GM10847 (cell line): Measurements from ENCODE around the gene GPR37L1.

ENCODE experiments used
- POLR2A ChIP-seq: IDR thresholded peaks from 2 replicates; pipeline ENCODE4 v1.6.1; 2011; ENCODE audit not compliant: insufficient read length; ENCODE audit errors: extremely low read depth

GPR37L1 gene

GRCh38 chr1:202156590-202156989 is 33.9 kb downstream of the GPR37L1 start:
- no peak for TF ChIP-seq POLR2A

GRCh38 chr1:202157945-202158344 is 35.2 kb downstream of the GPR37L1 start:
- no peak for TF ChIP-seq POLR2A

DNA sequence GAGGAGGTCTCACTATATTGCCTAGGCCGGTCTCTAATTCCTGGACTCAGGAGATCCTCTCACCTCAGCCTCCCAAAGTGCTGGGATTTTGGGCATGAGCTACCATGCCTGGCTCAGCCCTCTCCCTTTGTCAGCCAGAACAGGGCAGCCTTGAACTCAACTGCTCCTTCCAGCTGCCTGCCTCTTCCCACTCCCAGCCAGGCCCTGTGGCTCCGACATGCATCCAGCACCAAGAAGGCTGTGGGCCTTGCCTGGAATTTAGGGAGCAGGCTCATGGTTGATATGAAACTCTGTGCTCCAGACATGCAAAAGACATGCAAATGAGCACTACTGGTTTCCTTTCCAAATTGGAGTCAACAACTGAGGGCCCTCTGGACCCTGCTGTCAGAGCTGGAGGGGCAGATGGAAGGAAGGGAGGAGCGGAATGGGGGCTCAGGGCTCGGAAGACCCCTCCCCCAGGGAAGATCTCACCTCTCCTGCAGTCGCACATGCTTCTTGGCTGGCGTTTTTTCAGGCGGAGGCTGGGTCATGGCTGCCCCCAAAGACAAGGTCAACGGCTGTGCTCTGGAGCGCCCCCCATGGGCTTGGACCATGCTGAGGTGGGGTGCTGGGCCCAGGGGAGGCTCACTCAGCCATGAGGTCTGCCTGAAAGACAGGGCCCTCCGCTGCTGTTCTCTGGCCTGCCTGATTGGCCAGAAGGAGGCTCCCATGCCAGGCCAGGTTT is 36.3 kb downstream of the GPR37L1 start:
- no peak for TF ChIP-seq POLR2A

- peak; percentile 44 for TF ChIP-seq POLR2A
These were observed 37.0 kb downstream of the GPR37L1 start for GRCh38 chr1:202159534-202160371.

GRCh38 chr1:202160377-202160940 is 37.7 kb downstream of the GPR37L1 start, which contains the start of gene PTPN7:
TSS of gene PTPN7 (minus strand) at chr1:202160602. CDS start at chr1:202159402, 1,200 bp downstream.
- TF ChIP-seq POLR2A = peak; percentile 53

DNA sequence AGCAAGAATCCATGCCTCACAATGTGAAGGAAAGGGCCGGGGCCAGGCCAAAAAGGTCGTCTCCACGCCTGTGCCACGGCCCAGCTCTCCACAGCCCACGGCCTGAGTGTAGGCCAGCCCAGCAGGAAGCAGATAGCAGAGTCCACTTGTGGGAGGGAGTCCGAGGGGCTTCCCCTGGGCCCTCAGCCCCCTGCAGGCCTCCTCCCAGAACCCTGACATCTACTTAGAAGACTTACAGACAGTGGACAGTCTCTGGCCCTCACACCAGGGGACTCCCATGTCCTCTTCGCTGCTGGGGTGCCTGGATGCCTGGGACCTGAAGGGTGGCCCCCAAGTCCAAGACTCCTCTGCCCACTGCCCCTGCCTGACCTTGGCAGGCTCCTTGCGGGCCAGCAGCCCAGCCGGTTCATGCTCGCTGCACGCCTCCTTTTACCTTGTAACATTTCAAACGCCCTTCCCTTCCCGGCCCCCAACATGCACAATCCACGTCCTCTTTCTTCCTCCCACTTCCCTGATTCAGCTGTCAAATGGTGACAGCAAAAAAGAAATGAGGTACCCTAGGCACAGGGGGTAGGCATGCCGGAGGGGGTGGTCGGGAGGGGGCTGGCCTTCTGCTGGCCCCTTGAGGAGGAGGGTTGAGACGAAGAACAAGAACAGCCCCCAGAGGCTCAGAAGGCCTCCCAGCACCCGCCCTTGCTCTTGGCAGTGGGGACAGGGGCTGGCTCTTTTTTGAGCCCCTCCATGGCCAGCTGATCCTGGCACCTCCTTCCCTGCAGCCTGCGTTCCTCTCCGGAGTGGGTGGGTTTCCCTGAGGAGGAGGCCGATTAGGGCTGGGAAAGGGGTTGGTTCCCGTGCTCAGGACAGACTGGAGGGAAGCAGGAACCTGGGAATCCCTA is 38.7 kb downstream of the GPR37L1 start:
- TF ChIP-seq POLR2A = no peak

- no peak for TF ChIP-seq POLR2A
These were observed 39.3 kb downstream of the GPR37L1 start for GRCh38 chr1:202162047-202162417.

GRCh38 chr1:202162418-202163280 is 39.9 kb downstream of the GPR37L1 start:
- no peak for TF ChIP-seq POLR2A

DNA sequence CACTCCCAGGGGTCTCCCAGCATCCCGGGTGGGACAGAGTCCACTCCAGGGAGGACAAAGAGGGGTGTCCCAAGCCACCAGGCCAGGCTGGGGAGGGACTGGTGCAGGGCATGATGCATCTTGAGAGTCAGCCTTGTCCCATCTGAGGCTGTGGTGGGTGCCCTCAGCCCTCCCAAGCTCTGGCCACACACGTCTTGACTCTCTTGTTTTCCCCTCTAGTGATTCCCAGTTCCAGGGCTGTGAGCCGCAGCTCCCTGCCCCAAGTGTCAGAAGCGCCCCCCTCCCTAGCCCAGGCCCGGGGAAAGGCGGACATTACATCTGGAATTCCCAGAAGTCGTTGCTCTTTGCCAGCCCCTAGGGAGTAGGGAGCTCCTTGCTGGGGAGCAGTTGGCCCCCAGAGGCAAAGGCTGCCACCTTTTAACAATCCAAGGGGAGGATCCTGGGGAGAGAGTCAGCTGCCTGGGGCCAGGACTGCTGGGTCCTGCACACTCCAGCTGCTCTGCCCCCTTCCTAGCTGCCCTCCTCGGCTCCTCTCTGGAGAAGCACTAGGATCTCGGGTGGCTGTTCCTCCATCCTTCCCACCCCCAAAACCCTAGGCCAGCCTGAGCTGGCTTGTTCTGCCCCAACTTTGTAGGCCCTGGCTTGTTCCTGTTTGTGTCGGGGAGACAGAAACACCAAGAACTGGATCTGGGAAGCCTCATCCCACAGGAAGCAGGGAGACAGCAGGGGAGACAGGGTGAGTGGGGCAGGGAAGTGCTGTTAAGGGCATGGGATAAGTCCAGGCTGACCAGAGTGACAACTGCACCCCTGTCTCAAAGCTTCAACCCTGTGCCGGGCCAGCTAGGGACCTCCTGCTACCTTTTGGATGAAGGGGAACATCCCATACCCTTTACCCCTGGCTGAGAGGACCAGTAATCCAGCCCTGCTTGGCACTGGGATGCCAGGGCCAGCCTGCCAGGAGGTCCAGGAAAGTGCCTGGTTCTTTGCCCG is 40.9 kb downstream of the GPR37L1 start:
- no peak for TF ChIP-seq POLR2A

DNA sequence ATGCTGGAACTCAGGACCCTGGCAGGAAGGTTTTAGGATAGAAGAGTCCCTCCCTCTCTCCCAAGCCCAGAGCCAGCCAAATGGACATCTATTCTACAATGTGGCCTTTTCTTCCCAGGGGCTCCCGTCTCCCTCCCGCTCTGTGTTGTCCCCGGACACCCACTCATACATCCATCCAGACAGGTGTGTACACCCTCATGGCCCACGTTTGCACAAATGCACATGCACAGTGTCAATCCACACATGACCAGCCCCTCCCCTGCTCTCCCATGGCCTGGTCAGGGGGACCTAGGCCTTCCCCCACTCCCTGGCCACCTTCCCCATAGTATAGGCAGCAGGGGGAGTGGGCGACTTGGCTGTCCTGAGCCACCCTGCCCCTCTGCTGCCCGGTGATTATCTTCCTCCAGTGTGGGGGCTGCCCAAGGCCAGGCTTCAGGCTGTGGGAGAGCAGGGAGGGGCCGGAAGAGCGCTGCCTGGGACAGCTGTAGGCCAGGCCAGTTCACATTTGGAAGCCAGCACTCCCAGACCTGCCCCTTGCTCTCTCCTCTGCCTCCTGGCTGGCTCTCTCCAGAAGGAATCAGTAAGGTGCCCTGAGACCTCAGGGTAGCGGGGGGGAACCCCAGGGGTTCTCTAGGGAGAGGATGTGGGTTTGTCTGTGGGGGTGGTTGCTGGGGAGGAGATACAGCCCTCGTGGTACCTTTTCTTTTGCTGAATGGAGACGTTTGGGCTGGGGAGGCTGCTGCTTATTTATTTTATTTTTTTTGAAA is 41.7 kb downstream of the GPR37L1 start:
- no peak for TF ChIP-seq POLR2A

DNA sequence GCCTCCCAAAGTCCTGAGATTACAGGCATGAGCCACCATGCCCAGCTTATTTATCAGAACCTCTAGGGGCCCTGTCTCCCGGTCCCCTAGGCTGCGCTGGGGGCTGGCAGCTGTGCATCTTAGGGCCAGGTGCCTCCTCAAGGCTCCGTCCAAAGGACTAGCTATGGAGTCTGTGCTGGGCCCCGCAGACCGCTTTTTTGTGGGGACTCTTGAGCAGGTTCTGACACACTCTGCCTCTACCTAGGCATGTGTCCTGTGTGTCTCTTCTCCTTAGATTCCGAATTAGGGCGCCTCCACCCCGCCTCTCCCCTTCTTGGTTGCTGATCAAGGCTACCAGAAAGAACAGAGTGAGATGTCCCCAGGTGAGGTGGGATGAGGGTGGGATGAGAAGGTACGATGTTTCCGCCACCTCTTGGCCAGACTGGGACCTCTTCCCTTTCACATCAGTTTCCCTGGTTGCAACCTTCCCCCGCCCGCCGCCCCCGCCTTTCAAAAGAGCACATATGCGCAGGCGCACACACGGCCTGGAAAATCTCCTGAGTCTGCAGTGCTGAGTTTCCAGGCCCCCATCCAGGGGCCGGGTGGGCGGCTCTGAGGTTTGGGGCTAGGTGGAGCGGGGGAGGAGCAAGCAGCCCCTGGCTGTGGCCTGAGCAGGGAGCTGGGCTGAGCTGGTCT is 42.7 kb downstream of the GPR37L1 start:
- TF ChIP-seq POLR2A = no peak

DNA sequence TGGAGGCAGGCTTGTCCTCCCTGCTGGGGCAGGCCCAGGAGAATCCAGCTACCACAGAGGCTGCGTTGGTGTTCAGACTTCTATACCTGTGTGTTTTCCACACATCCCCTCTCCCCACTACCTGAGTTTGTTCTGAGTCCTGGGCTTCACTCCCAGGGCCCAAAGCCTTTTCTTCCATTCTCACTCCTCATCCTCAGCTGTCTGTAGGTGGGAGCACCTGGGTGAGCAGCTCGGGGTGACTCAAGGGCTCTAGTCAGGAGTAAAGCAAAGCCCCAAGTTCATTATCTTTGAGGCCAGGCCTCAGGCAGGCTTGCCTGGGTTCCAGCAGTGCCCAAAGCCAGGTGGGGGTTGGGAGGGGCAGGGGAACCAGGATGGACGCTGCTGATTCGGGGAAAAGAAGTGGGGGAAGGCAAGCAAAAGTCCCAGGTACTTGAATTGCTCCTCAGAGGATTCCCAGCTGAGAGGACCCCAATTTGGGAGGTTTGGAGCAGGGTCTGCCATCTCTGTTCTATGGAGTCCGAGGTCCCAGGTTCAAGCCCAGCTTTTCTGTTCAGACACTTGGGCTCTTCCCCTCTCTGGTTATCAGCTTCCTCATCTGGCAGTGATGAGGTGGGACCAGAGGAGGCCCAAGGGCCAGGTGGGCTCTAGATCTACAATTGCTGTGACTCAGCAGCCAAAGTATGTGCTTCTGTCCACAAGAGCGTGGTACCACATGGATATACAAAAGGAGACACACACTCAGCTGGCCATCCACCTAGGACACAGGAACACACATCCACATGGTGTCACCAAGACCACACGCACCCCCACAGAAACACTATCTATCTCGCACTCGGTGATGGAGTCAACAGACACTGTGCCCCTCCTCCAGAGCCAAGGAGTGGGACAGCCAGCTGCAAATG is 43.5 kb downstream of the GPR37L1 start:
- no peak for TF ChIP-seq POLR2A
